HG02610 (cell line): ENCODE data around the gene SIRPA.

Experiments
- ATAC-seq: cut with Tn5 transposase; IDR thresholded peaks from one replicate; pipeline ENCODE4 v1.9.1; 2021; ENCODE audit warnings: mild to moderate bottlenecking, moderate library complexity; ENCODE audit not compliant: unreplicated experiment

SIRPA gene

GRCh38 chr20:1945660-1946059 lies 50.5 kb downstream of the SIRPA start:
- ATAC-seq, result no peak

- no peak for ATAC-seq
These were observed 51.2 kb downstream of the SIRPA start for GRCh38 chr20:1946442-1946761.

- ATAC-seq, result no peak
These were observed 51.7 kb downstream of the SIRPA start for GRCh38 chr20:1946762-1947534.

- ATAC-seq, result no peak
These were observed 52.3 kb downstream of the SIRPA start for GRCh38 chr20:1947535-1947846.

- no peak for ATAC-seq
These were observed 54.3 kb downstream of the SIRPA start for GRCh38 chr20:1949347-1950100.

GRCh38 chr20:1950836-1951235 lies 55.6 kb downstream of the SIRPA start:
- ATAC-seq, result no peak

- ATAC-seq, result no peak
These were observed 56.4 kb downstream of the SIRPA start for GRCh38 chr20:1951436-1952115.

GRCh38 chr20:1952737-1953530 lies 57.7 kb downstream of the SIRPA start:
- ATAC-seq, result peak; percentile 41

GRCh38 chr20:1953621-1954020 lies 58.4 kb downstream of the SIRPA start:
- ATAC-seq, result no peak

- no peak for ATAC-seq
These were observed 60.0 kb downstream of the SIRPA start for GRCh38 chr20:1955217-1955616.

GRCh38 chr20:1958426-1958825 lies 63.2 kb downstream of the SIRPA start:
- no peak for ATAC-seq

GRCh38 chr20:1959156-1959555 lies 63.9 kb downstream of the SIRPA start:
- ATAC-seq, result no peak

- ATAC-seq, result no peak
These were observed 66.2 kb downstream of the SIRPA start for GRCh38 chr20:1961374-1961773.

GRCh38 chr20:1964061-1964460 lies 68.9 kb downstream of the SIRPA start:
- ATAC-seq, result no peak

GRCh38 chr20:1964659-1965405 lies 69.6 kb downstream of the SIRPA start:
- no peak for ATAC-seq

- no peak for ATAC-seq
These were observed 70.5 kb downstream of the SIRPA start for GRCh38 chr20:1965520-1966351.

- ATAC-seq, result no peak
These were observed 73.8 kb downstream of the SIRPA start for GRCh38 chr20:1968964-1969363.

GRCh38 chr20:1971893-1972586 lies 76.8 kb downstream of the SIRPA start:
- no peak for ATAC-seq
